Measurements from ENCODE around the gene INPP5A.
"Not testable (repeated sequence)": the region's sequence is repeated elsewhere in the genome, so short reads cannot be mapped to it uniquely, and the experiment has no call there.

Gene INPP5A

DNA sequence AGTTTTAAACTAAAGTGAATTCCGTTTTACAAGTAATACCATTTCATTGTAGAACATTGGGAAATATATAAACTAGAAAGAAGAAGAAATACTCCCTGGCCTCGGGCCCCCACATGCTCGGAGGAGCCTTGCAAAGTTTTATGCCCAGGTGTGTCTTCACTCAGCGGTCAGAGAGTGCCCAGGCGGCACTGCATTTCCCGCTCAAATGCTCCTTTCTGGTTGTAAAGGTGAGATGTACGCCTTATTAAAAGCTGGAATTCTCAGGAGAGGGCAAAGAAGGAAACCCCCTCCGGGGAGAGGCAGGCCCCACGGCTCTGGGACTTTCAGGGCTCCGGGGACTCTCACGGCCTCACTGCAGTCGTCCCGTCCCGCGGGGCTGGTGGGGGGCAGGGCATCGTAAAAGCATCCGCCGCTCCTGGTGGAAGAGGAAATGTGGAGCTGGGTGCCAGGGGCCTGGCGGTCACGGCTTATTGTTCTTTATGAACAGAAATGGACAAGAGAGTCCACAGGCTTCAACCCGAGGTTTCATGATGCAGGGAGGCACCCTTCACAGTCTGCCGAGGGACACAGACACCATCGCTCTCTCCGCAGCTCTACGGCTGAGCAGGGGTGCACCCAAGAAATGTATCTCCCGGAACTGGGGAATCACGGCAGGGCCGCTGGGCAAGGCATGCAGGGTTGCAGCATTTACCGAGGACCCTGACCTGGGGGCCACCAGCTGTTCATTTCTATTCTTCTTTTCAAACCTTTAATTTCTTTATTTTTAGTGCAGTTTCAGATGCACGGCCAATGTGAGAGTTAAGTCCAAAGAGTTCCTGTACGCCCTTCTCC, 47.7 kb upstream of the INPP5A start:
- H3K9me3 ChIP-seq (ENCODE audit: insufficient read depth, low read depth, low read length), result no peaks in the 10 kb centered on the region
- no peak overlapping the region for H2AFZ ChIP-seq (ENCODE audit: low read length)
- no peak overlapping the region for H3K9ac ChIP-seq (ENCODE audit: low read depth, low read length, poor library complexity, severe bottlenecking)
- TF ChIP-seq EZH2phosphoT487 (IDR thresholded peaks at IDR 0.05; ENCODE audit: borderline replicate concordance), result no peak
- TF ChIP-seq, protein P1, sequence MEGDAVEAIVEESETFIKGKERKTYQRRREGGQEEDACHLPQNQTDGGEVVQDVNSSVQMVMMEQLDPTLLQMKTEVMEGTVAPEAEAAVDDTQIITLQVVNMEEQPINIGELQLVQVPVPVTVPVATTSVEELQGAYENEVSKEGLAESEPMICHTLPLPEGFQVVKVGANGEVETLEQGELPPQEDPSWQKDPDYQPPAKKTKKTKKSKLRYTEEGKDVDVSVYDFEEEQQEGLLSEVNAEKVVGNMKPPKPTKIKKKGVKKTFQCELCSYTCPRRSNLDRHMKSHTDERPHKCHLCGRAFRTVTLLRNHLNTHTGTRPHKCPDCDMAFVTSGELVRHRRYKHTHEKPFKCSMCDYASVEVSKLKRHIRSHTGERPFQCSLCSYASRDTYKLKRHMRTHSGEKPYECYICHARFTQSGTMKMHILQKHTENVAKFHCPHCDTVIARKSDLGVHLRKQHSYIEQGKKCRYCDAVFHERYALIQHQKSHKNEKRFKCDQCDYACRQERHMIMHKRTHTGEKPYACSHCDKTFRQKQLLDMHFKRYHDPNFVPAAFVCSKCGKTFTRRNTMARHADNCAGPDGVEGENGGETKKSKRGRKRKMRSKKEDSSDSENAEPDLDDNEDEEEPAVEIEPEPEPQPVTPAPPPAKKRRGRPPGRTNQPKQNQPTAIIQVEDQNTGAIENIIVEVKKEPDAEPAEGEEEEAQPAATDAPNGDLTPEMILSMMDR (conservative IDR thresholded peaks at IDR 0.05; ENCODE audit: low read length), result no peak
- no peaks in the 10 kb centered on the region for H3K36me3 ChIP-seq (ENCODE audit: insufficient read depth, low read length)
- H3K4me1 ChIP-seq (ENCODE audit: insufficient read depth, low read length, poor library complexity, severe bottlenecking), result no peaks in the 10 kb centered on the region
- H3K4me3 ChIP-seq (ENCODE audit: low read length, poor library complexity, severe bottlenecking), result no peak overlapping the region
- H3K4me2 ChIP-seq (ENCODE audit: low read depth, low read length, poor library complexity, severe bottlenecking), result no peak overlapping the region
- no peaks in the 10 kb centered on the region for H3K9me2 ChIP-seq (replicated peaks; ENCODE audit: low read depth, low read length)
- H3K27me3 ChIP-seq (ENCODE audit: insufficient read depth, low read length, poor library complexity, severe bottlenecking), result no peaks in the 10 kb centered on the region
- no peaks in the 10 kb centered on the region for H4K20me1 ChIP-seq (ENCODE audit: insufficient read depth, low read length, poor library complexity, severe bottlenecking)
- H3K79me2 ChIP-seq (ENCODE audit: insufficient read depth, low read length), result no peaks in the 10 kb centered on the region
- no peaks in the 10 kb centered on the region for H3F3A ChIP-seq (ENCODE audit: low read depth)

DNA sequence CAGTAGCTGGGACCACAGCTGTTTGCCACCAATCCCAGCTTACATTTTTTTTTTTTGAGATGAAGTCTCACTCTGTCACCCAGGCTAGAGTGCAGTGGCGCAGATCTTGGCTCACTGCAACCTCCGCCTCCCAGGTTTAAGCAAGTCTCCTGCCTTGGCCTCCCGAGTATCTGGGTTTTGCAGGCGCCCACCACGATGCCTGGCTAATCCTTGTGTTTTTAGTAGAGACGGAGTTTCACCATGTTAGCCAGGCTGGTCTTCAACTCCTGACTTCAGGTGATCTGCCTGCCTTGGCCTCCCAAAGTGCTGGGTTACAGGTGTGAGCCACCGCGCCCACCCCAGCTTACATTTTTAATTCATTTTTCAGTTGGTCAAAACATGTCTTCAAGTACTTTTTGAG, 46.1 kb upstream of the INPP5A start:
- not testable (repeated sequence) for H3K27me3 ChIP-seq (ENCODE audit: insufficient read depth, low read length, poor library complexity, severe bottlenecking); H3K9ac ChIP-seq (ENCODE audit: low read depth, low read length, poor library complexity, severe bottlenecking); H3F3A ChIP-seq (ENCODE audit: low read depth); H3K9me3 ChIP-seq (ENCODE audit: insufficient read depth, low read depth, low read length); H2AFZ ChIP-seq (ENCODE audit: low read length); H4K20me1 ChIP-seq (ENCODE audit: insufficient read depth, low read length, poor library complexity, severe bottlenecking); H3K79me2 ChIP-seq (ENCODE audit: insufficient read depth, low read length); H3K9me2 ChIP-seq (replicated peaks; ENCODE audit: low read depth, low read length); H3K36me3 ChIP-seq (ENCODE audit: insufficient read depth, low read length); H3K4me3 ChIP-seq (ENCODE audit: low read length, poor library complexity, severe bottlenecking); H3K4me2 ChIP-seq (ENCODE audit: low read depth, low read length, poor library complexity, severe bottlenecking); H3K4me1 ChIP-seq (ENCODE audit: insufficient read depth, low read length, poor library complexity, severe bottlenecking)

DNA sequence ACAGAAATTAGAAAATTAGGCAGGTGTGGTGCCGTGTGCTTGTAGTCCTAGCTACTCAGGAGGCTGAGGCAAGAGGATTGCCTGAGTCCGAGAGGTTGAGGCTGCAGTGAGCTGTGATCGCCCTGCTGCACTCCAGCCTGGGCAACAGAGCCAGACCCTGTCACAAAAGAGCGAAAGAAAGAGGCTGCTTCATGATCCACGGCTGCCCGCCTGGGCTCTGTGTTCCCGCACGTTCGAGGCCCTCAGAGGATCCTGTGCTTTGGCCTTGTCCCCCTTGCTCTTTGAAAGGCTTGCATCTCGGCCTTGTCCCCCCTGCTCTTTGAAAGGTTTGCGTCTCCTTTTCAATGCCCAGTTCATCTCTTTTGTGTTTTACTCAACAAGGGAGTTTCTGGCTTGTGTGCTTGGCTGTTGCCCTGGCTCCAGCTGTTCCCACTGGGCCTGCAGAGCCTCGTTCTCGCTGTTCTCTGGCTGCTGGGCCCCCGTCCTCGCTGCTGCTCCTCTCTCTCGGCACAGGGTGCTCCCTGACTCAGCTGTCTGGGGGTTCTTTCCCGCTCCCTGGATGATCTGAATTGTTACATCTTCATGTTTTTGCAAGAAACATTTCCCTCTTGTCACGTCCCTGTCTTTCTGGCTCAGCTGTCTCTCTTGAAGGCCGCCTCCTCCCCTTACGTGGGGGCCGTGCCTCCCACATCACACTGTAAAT, 45.1 kb upstream of the INPP5A start:
- H3K79me2 ChIP-seq (ENCODE audit: insufficient read depth, low read length), result no peaks in the 10 kb centered on the region
- no peaks in the 10 kb centered on the region for H3K27me3 ChIP-seq (ENCODE audit: insufficient read depth, low read length, poor library complexity, severe bottlenecking)
- H3K9me3 ChIP-seq (ENCODE audit: insufficient read depth, low read depth, low read length), result no peaks in the 10 kb centered on the region
- no peak overlapping the region for H3K4me2 ChIP-seq (ENCODE audit: low read depth, low read length, poor library complexity, severe bottlenecking)
- TF ChIP-seq EZH2phosphoT487 (IDR thresholded peaks at IDR 0.05; ENCODE audit: borderline replicate concordance), result no peak
- TF ChIP-seq, protein P1 (conservative IDR thresholded peaks at IDR 0.05; ENCODE audit: low read length), result no peak
- H3K36me3 ChIP-seq (ENCODE audit: insufficient read depth, low read length), result no peaks in the 10 kb centered on the region
- no peak overlapping the region for H3K9ac ChIP-seq (ENCODE audit: low read depth, low read length, poor library complexity, severe bottlenecking)
- H3K4me1 ChIP-seq (ENCODE audit: insufficient read depth, low read length, poor library complexity, severe bottlenecking), result no peaks in the 10 kb centered on the region
- no peaks in the 10 kb centered on the region for H3F3A ChIP-seq (ENCODE audit: low read depth)
- no peak overlapping the region for H2AFZ ChIP-seq (ENCODE audit: low read length)
- H4K20me1 ChIP-seq (ENCODE audit: insufficient read depth, low read length, poor library complexity, severe bottlenecking), result no peaks in the 10 kb centered on the region
- H3K9me2 ChIP-seq (replicated peaks; ENCODE audit: low read depth, low read length), result no peaks in the 10 kb centered on the region
- H3K4me3 ChIP-seq (ENCODE audit: low read length, poor library complexity, severe bottlenecking), result no peak overlapping the region

Measured in Loucy (cell line).